HG02870 (cell line): Measurements from ENCODE around the gene RXFP4.
A peak's percentile ranks its signal among the peaks of the same experiment; 100 is the strongest.
"Not testable (repeated sequence)": the region's sequence is repeated elsewhere in the genome, so short reads cannot be mapped to it uniquely, and the experiment has no call there.

Experiments used
- ATAC-seq: cut with Tn5 transposase; IDR thresholded peaks from one replicate; pipeline ENCODE4 v1.9.1; 2021; ENCODE audit warnings: mild to moderate bottlenecking, moderate library complexity; ENCODE audit not compliant: unreplicated experiment

Gene RXFP4

DNA sequence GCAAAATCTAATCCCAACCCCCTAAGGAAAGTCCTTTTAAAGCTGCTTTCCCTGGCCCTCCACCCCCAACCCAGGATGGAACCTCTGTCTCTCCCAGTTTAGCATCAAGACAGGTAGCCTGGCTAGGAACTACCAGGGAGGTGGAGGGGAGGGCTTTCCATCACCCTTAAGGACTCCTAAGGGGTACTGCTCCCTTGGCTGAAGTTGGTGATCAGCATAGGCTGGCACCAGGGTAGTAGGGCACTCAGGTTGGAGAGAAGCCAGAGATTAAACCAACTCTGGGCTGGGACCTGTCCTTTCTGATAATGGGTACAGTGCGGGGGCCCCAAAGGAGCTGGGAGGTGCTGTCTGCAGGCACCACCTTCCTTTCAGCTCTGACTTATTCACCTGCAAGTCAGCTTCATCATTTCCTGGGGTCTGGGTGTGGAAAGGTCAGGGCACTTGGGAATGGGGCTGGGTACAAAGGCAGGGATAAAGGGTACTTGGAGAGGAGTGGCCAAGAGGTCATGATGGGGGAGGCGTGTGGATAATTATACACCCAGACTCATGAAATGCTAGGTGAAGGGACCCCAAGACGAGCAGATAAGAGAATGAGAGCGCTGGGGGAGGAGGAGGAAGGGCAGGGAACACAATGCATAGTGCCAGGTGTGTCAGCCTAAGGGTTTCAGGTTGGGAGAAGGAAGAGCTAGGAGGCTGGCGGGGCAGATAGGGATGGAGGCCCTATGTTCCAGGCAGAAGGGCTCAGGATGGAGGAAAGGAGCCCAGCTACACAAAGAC, 35.7 kb downstream of the RXFP4 start:
- no peak for ATAC-seq

DNA sequence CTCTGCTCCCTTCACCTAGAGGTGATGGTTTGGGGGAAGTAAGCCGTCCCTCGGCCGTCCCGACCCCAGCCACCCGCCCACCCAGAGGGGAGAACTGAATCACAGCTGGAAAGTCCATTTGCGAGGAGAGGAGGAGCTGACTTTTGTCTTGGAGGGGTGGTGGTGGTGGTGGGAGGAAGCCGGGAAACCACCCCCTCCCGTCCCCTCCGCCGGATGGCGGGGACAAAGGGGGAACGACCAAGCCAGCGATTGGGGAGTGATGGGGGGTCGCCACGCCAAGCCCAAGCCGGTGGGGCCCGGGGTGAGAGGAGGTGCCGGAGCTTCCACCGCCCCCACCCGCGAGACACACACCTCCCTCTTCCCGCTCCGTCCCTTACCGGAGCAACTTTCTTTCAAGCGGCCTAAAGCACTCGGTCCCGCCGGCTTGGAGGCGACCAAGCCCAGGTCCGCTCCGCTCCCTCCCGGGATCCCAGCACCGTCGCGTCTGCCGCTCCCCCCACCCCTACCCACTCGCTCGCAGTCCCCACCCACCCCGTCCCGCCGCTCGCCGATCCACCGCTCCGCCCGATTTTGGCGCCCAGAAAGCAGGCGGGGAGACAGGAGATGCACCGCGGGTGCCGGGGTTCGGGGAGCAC, 36.4 kb downstream of the RXFP4 start:
- ATAC-seq = no peak

DNA sequence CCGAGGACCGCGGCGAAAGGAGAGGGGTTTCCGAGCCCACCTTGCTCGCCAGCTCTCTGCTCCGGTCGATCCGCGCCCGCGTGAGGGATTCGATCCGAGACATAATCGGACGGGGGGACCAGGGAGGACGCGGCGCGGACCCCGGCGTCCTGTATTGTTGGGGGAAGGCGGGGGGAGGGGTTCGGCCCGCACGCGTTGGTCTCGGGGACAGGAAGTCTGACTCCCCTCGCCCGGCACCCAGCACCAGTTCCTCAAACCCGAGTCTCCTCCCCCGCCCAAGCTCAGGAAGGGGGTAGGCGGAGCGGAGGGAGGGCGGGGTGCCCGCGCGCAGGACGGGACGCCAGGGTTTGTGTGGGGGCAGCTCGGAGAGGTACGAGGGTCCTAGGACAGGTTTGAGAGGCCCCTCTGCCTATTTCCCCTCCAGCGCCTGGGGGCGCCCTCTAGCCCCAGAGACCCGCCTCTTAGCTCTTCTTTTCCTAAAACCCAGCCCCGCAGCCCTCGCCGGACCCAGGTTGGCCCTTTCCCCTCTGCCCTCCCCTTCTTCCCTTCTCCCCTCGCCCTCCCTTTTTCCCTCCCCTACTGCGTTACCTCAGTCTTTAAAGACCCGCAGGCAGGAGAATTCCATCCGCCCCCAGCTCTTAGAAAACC, 37.0 kb downstream of the RXFP4 start, which contains the start of gene ARHGEF2:
Gene ARHGEF2, minus strand, starts transcription at position 223 of the 648 bp plus-strand sequence. Its CDS starts 120 bp downstream, at position 103.
- peak; percentile 37 for ATAC-seq

DNA sequence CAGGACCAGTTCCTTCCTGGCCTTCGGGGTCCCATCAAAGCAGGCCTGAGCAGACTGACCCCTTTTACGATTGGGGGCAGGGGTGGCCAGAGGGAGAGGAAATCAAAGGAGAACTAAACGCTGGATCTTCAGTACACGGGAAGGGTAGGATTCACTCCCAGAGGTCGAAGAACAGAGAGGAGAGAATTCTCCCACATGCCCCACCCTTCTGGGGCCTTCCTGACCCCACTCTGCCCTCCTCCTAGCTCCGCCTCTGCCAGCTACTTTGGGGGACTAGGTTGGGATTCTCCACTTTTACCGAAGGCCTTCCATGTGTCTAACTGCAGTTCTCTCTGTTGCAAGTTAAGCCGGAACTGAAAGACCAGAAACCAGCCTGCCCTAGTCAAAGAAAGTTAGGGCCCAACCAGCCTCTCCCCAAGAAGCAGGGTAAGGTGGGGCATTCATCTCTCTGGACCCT, 37.6 kb downstream of the RXFP4 start:
- no peak for ATAC-seq

DNA sequence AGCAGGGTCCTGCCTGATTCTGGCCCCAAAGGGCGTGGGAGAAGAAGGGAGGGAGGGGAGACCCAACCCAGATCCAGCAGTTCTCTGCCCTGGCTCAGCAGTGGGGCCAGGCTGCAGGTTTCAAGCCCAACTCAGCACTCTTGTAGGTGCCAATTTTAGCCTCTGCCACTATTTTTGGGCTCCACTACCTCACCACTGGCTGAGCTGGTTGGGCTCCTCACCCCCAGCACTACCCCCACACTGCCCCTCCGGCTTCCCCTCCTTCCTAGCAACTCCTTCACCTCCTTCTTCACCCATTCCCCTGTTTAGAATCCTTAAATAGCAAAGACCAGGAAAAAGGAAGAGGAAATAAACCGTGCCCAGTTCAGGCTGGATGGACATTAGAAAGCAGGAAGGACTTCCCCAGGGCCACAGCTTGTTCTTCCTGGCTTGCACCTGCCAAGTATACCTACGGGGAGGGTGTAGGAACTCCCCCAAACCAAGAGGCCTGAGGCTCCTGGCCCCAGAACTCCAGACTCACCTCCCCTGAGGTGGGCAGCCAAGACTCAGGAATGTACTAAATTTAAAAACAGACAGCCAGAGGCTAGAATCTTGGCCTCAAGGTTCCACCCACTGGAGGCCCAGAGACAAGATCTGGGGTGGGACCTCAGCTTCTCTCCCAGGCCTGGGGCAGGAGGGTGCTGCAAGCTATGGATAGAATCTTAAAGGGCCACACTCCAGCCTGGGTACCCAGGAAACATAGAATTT, 38.3 kb downstream of the RXFP4 start:
- no peak for ATAC-seq

DNA sequence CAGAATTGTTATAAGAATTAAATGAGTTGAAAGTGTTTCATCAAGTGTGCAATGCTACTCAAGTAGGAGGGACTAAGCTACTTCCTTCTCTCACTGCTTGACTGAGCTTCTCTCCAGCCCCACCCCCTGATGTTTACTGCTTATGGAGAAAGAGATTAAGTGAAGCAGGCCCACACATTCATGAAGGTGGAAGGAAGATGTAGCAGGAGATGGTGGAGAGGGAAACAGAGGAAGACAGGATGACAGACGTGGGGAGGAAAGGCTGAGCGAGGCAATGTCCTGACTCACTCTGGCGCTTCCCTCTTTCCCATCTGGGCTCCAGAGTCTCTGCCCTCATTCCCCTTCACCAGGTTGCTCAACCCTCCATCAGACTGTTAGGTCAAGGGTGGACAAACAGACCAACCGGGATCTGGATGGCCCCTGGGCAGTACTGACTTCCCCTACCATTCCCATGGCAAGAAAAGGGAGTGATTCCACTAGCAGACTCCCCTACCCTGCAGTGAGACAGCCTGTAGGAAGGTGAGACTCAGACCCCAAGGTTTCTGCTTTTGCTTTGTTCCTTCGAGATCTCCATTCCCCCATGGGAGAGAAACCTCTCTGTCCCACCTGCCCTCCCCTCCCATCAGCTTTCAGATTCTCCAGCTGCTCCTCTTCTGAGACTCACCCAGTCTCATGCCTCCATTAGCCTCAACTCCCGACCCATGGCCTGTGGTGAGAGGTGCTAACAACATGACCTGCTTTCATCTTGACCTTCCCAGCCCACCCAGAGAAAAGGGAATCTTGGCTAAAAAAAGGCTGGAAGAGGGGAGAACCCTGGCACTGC, 40.0 kb downstream of the RXFP4 start:
- ATAC-seq = no peak

DNA sequence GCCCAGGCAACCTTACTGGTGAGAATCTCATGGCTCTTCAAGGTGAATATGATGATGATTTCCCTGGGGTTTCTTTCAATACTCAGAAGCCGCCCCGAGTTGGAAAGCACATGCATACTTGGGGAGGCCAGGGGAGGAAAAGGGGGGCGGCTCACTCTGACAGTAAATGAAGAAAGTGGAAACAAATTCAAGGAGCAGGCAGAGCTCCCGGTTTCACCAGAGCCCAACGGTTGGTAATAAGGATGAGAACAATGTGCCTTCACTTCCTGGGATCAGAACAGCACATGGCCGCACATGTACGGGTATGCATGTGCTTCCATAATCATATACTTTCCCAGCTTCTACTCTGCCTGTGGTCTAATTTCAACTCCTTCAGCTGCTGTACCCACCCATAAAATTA, 40.7 kb downstream of the RXFP4 start:
- ATAC-seq = no peak

DNA sequence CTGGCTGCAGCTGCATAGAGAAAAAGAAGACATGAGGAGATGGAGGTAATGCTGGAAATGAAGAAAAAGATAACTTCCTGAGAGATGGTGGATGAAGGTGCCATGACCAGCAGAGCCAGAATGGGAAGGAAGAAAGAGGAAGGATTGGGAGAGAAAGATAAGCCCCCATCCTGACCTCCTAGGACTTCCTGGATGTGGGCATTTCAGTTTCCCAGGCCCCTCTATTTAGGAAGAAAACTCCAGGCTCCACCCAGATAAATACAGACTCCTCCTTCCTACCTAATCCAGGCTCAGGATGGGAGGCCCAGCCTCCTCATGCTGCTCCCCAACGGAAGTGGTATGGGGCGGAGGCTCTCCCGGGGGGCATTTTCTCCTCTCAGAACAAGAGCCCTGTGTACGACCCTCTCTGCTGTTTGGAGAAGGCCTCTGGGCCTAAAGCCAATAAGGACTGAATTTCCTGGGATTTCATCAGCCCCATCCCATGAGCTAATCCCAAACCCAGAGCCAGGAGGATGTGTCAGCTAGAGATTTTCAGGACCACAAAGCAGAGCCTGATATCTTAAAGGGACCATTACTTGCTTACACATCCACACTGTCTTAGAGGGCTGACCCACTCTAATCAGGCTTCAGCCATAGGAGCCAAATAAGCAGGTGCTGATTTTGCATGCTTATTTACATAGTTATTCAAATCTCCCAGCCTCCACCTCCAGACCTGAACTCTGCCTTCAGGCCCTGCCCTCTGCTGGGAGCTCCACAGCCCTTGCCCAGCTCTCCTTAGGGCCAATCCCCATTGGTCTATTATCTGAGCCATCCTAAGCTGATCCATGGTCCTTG, 42.0 kb downstream of the RXFP4 start:
- ATAC-seq = no peak

DNA sequence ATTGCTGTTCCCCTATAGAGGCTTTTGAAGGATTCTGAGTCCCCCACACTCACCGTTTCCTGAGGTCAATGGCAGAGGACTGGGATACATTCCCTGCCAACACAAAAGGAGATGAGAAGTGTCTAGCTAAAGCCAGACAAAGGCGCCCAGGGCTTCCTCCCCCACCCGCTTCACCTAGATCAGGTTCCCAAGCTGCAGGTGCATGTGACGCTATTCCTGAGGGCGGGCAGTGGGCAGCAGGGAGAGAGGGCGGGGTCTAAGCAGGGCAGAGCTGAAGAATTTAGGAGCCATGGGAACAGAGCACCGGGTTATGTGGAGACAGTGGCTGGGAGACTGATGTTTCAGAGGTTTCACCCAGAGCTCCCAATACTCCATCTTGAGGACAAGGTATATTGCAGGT, 42.9 kb downstream of the RXFP4 start:
- ATAC-seq = no peak

DNA sequence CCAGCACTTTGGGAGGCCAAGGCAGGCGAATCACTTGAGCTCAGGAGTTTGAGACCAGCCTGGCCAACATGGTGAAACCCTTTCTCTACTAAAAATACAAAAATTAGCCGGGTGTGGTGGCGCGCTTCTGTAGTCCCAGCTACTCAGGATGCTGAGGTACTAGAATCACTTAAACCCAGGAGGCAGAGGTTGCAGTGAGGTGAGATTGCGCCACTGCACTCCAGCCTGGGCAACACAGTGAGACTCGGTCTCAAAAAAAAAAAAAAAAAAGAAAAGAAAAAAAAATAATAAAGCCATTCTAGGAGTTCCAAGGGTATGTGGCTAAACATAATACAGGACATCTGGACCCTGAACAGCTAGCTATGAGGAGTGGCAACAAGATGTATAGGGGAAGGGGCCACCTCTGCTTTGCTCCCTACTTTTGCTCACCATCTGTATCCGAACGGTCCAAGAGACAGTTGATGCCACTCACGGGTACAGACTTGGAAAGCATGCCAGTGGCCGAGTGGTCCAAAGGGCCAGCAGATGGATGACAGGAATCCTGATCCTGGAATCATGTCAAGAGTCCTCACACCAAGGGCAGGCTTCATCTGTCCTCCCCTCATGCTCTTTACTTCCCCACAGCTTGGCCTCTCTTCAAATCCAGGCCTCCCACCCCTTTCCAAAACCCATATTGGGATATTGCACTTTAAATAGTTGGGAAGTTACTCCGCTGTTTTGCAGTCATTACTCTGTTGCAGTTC, 43.6 kb downstream of the RXFP4 start:
- ATAC-seq = not testable (repeated sequence)

DNA sequence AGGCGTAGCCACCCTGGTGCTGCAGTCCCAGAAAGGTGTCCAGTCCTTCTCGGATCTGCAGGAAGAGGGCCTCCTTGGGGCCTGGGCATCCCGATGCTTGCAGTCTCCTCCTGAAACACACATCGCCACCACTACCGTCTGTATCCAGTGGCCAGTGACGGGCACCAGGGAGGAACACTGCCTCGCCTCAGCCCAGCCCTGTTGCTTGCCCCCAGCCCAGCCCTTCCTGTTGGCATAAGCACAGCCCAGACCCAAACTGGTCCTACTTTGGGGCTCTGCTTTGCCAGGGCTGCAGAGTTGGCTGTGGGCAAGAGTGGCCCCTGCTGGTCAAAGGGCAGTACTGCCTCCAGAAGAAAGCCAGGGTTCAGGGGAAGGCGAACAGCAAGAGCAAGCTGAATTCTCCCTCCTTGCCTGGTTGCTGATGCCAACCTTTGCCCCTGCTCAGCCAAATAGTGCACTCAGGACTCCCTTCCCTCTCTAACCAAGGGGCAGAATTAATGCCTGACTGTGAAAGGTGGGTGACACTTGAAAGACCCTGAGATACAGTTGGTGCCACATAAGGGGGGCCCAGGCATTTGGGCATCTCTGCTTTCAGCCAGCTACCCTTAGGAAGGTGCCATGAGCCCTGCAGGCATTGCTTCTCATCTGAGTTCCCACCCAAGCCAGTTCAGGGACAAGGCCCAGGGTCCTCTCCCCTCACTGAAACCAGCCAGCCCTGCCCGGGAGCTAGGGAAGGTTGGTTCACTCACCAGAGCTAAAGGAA, 48.0 kb downstream of the RXFP4 start:
- ATAC-seq = peak; percentile 53

DNA sequence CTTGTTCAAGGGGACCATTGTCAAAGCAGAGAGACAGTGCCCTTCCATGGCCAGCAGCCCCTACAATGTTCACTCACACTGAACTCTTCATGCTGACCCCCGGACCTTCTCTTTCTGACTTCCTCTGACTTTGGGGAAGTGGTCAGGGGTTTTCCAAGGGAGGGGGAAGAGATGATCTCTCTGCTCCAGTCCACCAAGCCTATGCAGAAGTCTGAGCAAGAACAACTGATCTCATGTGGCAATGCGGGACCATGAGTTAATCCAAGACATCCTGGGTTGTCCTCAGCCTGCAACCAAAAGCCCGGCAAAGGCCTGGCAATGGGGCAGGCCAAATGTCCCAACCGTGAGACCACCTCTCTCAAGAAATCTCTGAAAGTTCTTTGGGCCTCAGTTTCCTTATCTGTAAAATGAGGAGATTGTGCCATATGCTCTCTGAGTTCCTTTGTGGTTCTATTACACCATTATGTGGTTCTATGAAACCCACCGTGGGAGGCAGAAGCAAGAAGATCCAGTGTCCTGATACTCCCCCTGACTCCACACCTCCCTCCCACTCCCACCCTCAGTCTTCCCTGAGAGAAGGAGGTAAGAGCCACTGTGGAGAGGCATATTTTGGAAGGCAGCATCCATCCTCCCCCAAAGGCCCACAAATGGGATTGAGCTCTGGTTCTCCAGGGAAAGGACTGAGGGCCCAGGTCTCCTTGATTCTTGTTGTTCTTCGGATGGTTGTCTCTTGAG, 48.7 kb downstream of the RXFP4 start:
- ATAC-seq = no peak
